Lower leg skin (tissue), 3 donors: ENCODE data around the gene DYRK1B.

ENCODE experiments used
- POLR2A ChIP-seq, 2 donors: fragments of 450-650 bp; IDR thresholded peaks; one replicate each; pipeline ENCODE4 v1.6.1; 2016 to 2017; ENCODE audit warnings: antibody characterized with exemption in 2 of 2, mild to moderate bottlenecking in 1 of 2, moderate library complexity in 1 of 2
- TF ChIP-seq, protein P1 (sequence below), 3 donors: fragments of 450-650 bp; IDR thresholded peaks; one replicate each; pipeline ENCODE4 v1.5.1; 2016; ENCODE audit warnings: antibody characterized with exemption in 3 of 3, mild to moderate bottlenecking in 3 of 3, moderate library complexity in 2 of 3

DNA sequence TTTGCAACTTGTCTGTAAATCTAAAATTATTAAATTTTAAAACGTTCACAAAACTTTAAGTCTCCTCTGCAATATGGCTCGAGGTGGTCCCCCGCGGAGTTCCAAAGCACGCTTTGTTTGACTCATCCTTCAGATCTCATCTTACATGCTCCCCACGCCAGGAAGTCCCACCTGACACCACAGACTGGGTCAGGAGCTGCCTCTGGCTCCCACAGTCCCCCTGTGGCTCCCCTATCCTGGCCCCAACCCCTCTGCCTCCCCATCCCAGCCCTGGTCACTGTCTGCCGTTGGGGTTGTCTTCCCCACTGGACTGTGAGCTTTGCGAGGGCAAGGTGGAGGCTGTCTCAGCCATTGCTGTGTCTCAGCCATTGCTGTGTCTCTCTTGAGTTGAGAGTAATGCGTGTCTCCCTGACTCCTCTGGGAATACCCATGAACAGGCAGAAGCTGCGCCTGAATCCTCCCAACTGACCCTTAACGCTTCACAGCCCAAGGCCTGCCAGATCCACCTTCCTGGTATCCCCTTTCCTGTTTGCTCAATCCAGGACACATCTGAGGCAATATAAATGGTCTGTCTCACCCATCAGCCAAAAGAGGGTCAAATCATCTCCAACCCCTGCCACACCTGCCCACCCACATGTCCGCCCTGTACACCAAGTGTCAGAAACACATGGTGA, 15.9 kb downstream of the DYRK1B start:
- TF ChIP-seq, protein P1, sequence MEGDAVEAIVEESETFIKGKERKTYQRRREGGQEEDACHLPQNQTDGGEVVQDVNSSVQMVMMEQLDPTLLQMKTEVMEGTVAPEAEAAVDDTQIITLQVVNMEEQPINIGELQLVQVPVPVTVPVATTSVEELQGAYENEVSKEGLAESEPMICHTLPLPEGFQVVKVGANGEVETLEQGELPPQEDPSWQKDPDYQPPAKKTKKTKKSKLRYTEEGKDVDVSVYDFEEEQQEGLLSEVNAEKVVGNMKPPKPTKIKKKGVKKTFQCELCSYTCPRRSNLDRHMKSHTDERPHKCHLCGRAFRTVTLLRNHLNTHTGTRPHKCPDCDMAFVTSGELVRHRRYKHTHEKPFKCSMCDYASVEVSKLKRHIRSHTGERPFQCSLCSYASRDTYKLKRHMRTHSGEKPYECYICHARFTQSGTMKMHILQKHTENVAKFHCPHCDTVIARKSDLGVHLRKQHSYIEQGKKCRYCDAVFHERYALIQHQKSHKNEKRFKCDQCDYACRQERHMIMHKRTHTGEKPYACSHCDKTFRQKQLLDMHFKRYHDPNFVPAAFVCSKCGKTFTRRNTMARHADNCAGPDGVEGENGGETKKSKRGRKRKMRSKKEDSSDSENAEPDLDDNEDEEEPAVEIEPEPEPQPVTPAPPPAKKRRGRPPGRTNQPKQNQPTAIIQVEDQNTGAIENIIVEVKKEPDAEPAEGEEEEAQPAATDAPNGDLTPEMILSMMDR (IDR thresholded peaks at IDR 0.05): no peak
- TF ChIP-seq POLR2A (IDR thresholded peaks at IDR 0.05): no peak
